HCT116 (cell line): Measurements from ENCODE around the gene DTNB. TPM values are rescaled to one million over a fixed set of nuclear protein-coding genes. Genes with fewer than 3 reads are reported as not detected.
A peak's percentile ranks its signal among the peaks of the same experiment; 100 is the strongest.

ENCODE experiments used
- ATAC-seq: fragments of 200-7000 bp; cut with Tn5 transposase; 2 replicates; pipeline ENCODE4 v1.9.1; 2020; ENCODE audit warnings: mild to moderate bottlenecking, moderate library complexity
- BruUV-seq: library from RNA; stranded (reverse); fragments of 400-500 nt; replicated peaks from 2 replicates; lab custom pipeline; 2021; lab: Mats Ljungman, UMichigan
- CTCF ChIA-PET: fragments of 300-600 bp; sonication (Branson Sonifier 250); formaldehyde crosslinking; loops from one replicate; lab custom pipeline; 2021; ENCODE audit warnings: antibody characterized with exemption; lab: Charles Lee
- POLR2A ChIA-PET: fragments of 300-600, 350-600 bp; sonication (Branson Sonifier 250); formaldehyde crosslinking; loops from one replicate; lab custom pipeline; 2021; ENCODE audit warnings: antibody characterized with exemption; lab: Charles Lee
- RAD21 ChIA-PET, 2 experiments: fragments of 300-600 bp; sonication (Branson Sonifier 250); formaldehyde crosslinking; loops; one replicate each; lab custom pipeline; 2023; ENCODE audit warnings: low total read pairs in 2 of 2; ENCODE audit not compliant: uncharacterized antibody in 2 of 2, unreplicated experiment in 2 of 2, low non-redundant PET in 1 of 2; lab: Charles Lee
- DNase-seq: peaks from one replicate; pipeline ENCODE4 v3.0.0-alpha.2; 2010; ENCODE audit warnings: low read depth, low spot score
- H2AFZ ChIP-seq: fragments of 200-600 bp; shearing (Covaris generic), sonication (generic); 2 replicates; pipeline ENCODE4 v1.6.1; 2017; ENCODE audit warnings: low read depth, mixed run types, mixed read lengths, antibody characterized with exemption, low read length; ENCODE audit not compliant: poor library complexity, severe bottlenecking
- H3K27ac ChIP-seq: 2 replicates; pipeline ENCODE4 v1.5.1; 2012; ENCODE audit warnings: low read depth, low read length
- H3K27me3 ChIP-seq: fragments of 200-600 bp; sonication (generic); 2 replicates; pipeline ENCODE4 v1.6.1; 2016; ENCODE audit warnings: mixed run types, low read length, mixed read lengths; ENCODE audit not compliant: insufficient read depth
- H3K36me3 ChIP-seq, 2 experiments: fragments of 200-500 bp in 1 of 2; fragments of 200-600 bp in 1 of 2; sonication (Bioruptor generic) in 1 of 2; sonication (generic) in 1 of 2; 2 replicates each; pipeline versions ENCODE4 v1.5.1 to v1.6.1; 2014 to 2016; ENCODE audit warnings: low read length in 2 of 2, inconsistent platforms in 1 of 2, mixed read lengths in 1 of 2, mixed run types in 1 of 2; ENCODE audit not compliant: insufficient read depth in 2 of 2, control insufficient read depth in 1 of 2
- H3K4me1 ChIP-seq, 2 experiments: fragments of 200-600 bp in 1 of 2; sonication (generic) in 1 of 2; 2 replicates each; pipeline versions ENCODE4 v1.5.1 to v1.6.1; 2012 to 2017; ENCODE audit warnings: low read length in 2 of 2, inconsistent platforms in 1 of 2, mild to moderate bottlenecking in 1 of 2, mixed read lengths in 1 of 2, mixed run types in 1 of 2, moderate library complexity in 1 of 2; ENCODE audit not compliant: insufficient read depth in 2 of 2, control insufficient read depth in 1 of 2
- H3K4me2 ChIP-seq: fragments of 200-600 bp; sonication (generic); 2 replicates; pipeline ENCODE4 v1.6.1; 2017; ENCODE audit warnings: mixed run types, low read length, mixed read lengths
- H3K4me3 ChIP-seq, 2 experiments: fragments of 200-600 bp in 1 of 2; sonication (generic) in 1 of 2; replicated peaks in 1 of 2; 2 replicates each; pipeline ENCODE4 v1.5.1; 2011 to 2016; ENCODE audit warnings: low read length in 2 of 2, control low read depth in 1 of 2, low read depth in 1 of 2, mild to moderate bottlenecking in 1 of 2, mixed read lengths in 1 of 2, mixed run types in 1 of 2
- H3K79me2 ChIP-seq: fragments of 200-600 bp; sonication (generic); 2 replicates; pipeline ENCODE4 v1.6.1; 2017; ENCODE audit warnings: mild to moderate bottlenecking, mixed run types, low read length, moderate library complexity, mixed read lengths; ENCODE audit not compliant: insufficient read depth
- H3K9ac ChIP-seq: fragments of 200-600 bp; sonication (generic); 2 replicates; pipeline ENCODE4 v1.6.1; 2016; ENCODE audit warnings: low read length, mixed read lengths
- H3K9me2 ChIP-seq: fragments of 200-600 bp; sonication (generic), shearing (Covaris generic); 2 replicates; pipeline ENCODE4 v1.6.1; 2017; ENCODE audit warnings: mixed run types, mild to moderate bottlenecking, moderate library complexity; ENCODE audit not compliant: insufficient read depth
- H3K9me3 ChIP-seq, 2 experiments: fragments of 200-500 bp in 1 of 2; fragments of 200-600 bp in 1 of 2; sonication (Bioruptor generic) in 1 of 2; sonication (generic) in 1 of 2; 2 replicates each; pipeline ENCODE4 v1.6.1; 2014 to 2017; ENCODE audit warnings: low read length in 2 of 2, mixed read lengths in 2 of 2, inconsistent platforms in 1 of 2, low read depth in 1 of 2, mild to moderate bottlenecking in 1 of 2, mixed run types in 1 of 2, moderate library complexity in 1 of 2; ENCODE audit not compliant: control insufficient read depth in 1 of 2, insufficient read depth in 1 of 2
- H4K20me1 ChIP-seq: fragments of 200-600 bp; sonication (generic), shearing (Covaris generic); 2 replicates; pipeline ENCODE4 v1.6.1; 2017; ENCODE audit warnings: mixed run types, mild to moderate bottlenecking, moderate library complexity; ENCODE audit not compliant: insufficient read depth
- CTCF ChIP-seq, 3 experiments: fragments of 200-600 bp in 1 of 3; sonication (generic) in 1 of 3; IDR thresholded peaks in 2 of 3; conservative IDR thresholded peaks in 1 of 3; 2 replicates each; pipeline ENCODE4 v1.5.1; 2012 to 2017; ENCODE audit warnings: low read depth in 2 of 3, low read length in 2 of 3, antibody characterized with exemption in 1 of 3, borderline replicate concordance in 1 of 3, control low read depth in 1 of 3, mild to moderate bottlenecking in 1 of 3, mixed read lengths in 1 of 3, mixed run types in 1 of 3, moderate library complexity in 1 of 3; ENCODE audit not compliant: insufficient read depth in 1 of 3
- POLR2AphosphoS5 ChIP-seq: IDR thresholded peaks from 2 replicates; pipeline ENCODE4 v1.6.1; 2011; ENCODE audit warnings: mild to moderate bottlenecking, low read depth, low read length, moderate library complexity
- RAD21 ChIP-seq: IDR thresholded peaks from 2 replicates; pipeline ENCODE4 v1.6.1; 2012; ENCODE audit warnings: low read depth, mild to moderate bottlenecking
- REST ChIP-seq: IDR thresholded peaks from 2 replicates; pipeline ENCODE4 v1.6.1; 2012; ENCODE audit warnings: low read depth
- TCF7L2 ChIP-seq: IDR thresholded peaks from 2 replicates; pipeline ENCODE4 v1.7.0; 2011; ENCODE audit warnings: borderline replicate concordance, inconsistent platforms; ENCODE audit not compliant: insufficient read depth, insufficient read length; ENCODE audit errors: extremely low read depth
- intact Hi-C: fragments of 100-400 bp; cut with micrococcal nuclease; formaldehyde crosslinking; loops from 2 replicates; pipeline ENCODE4 v1.10.0; 2022
- total RNA-seq: library from RNA; stranded (reverse); gene quantifications from one replicate; pipeline ENCODE4 v1.2.1, GENCODE V29; 2021; ENCODE audit not compliant: unreplicated experiment

DTNB gene
- total RNA-seq, 1 experiment from 2014 or later, result 30.2 TPM

GRCh38 chr2:25570161-25570845 lies 103.1 kb downstream of the DTNB start (continued):
- no peak for TF ChIP-seq REST

- CTCF ChIA-PET, result no interaction called here
- intact Hi-C loops, result no loop called here
- Histone ChIP-seq H3K36me3 (no peaks in the 10 kb centered on the region), H3K9me3 (no peaks in the 10 kb centered on the region), H3K27me3 (no peaks in the 10 kb centered on the region), H3K27ac (no peak overlapping the region), H2AFZ (no peak overlapping the region), H3K9ac (no peak overlapping the region), H3K4me2 (no peak overlapping the region), H3K9me2 (no peaks in the 10 kb centered on the region), H4K20me1 (no peaks in the 10 kb centered on the region), H3K79me2 (no peaks in the 10 kb centered on the region), H3K4me3 (no peak overlapping the region), H3K4me1 (no peaks in the 10 kb centered on the region)
- no TSS peak for BruUV-seq
- TF ChIP-seq CTCF (IDR thresholded peaks at IDR 0.05 in 2 of 3, conservative IDR thresholded peaks at IDR 0.05 in 1 of 3; ENCODE audit: borderline replicate concordance in 1 of 3, insufficient read depth in 1 of 3, low read depth in 2 of 3, low read length in 2 of 3) (peak; percentile 44 to 52 (median 44); a peak in 5 of 6 replicates), RAD21 (peak; percentile 60), TCF7L2 (no peak), POLR2AphosphoS5 (no peak)
- POLR2A ChIA-PET, result no interaction called here
- DNase-seq (peak; percentile 10), ATAC-seq (peak; percentile 66)
- RAD21 ChIA-PET, result no interaction called here
Measured at GRCh38 chr2:25567406-25567805, 106.0 kb downstream of the DTNB start.
